Lower leg skin (tissue), 4 donors: Measurements from ENCODE around the gene MSMB. TPM values are rescaled to one million over a fixed set of nuclear protein-coding genes. Genes with fewer than 3 reads are reported as not detected.
"Not testable (repeated sequence)": the region's sequence is repeated elsewhere in the genome, so short reads cannot be mapped to it uniquely, and the experiment has no call there.

Experiments used
- DNase-seq, 2 donors: peaks; one replicate each; pipeline ENCODE4 v3.0.0-alpha.2; 2019; ENCODE audit warnings: low spot score in 2 of 2
- H3K4me3 ChIP-seq: fragments of 200-600 bp; sonication (generic); 2 replicates; pipeline ENCODE4 v1.5.1; 2017; ENCODE audit warnings: mild to moderate bottlenecking, low read depth; ENCODE audit not compliant: poor library complexity, severe bottlenecking
- CTCF ChIP-seq, 3 donors: fragments of 450-650 bp; IDR thresholded peaks; one replicate each; pipeline ENCODE4 v1.5.1; 2016; ENCODE audit warnings: antibody characterized with exemption in 3 of 3, mild to moderate bottlenecking in 3 of 3, moderate library complexity in 2 of 3
- POLR2A ChIP-seq, 2 donors: fragments of 450-650 bp; IDR thresholded peaks; one replicate each; pipeline ENCODE4 v1.6.1; 2016 to 2017; ENCODE audit warnings: antibody characterized with exemption in 2 of 2, mild to moderate bottlenecking in 1 of 2, moderate library complexity in 1 of 2
- WGBS, 2 donors: methylation state at CpG; one replicate each; pipeline ENCODE4 v1.1.5; 2018; 5-methylcytosine and 5-hydroxymethylcytosine counted together
- intact Hi-C: fragments of 100-400 bp; cut with DNase I; formaldehyde crosslinking; loops from one replicate; pipeline ENCODE4 v1.15.0; 2023; ENCODE audit warnings: low total_unique reads
- total RNA-seq, 4 donors: library from RNA; depleted of rRNA; stranded (reverse); fragments of >200 nt; gene quantifications; one replicate each; pipeline ENCODE4 v1.1.0, GENCODE V29; 2016

MSMB gene
- total RNA-seq, 4 donors from 2014 or later = 5.5 to 46.7 (median 10.5) TPM

GRCh38 chr10:46055771-46056170 lies 9.7 kb upstream of the MSMB start:
- TF ChIP-seq POLR2A (IDR thresholded peaks at IDR 0.05) = no peak
- no peak for TF ChIP-seq CTCF (IDR thresholded peaks at IDR 0.05)
- intact Hi-C loops = no loop called here
- 80 to 83% methylated on average over 4 of the region's 4 CpGs for WGBS, 2 donors
- peak in 1 of 2 donors; percentile 63 for DNase-seq
- H3K4me3 ChIP-seq = no peak overlapping the region

DNA sequence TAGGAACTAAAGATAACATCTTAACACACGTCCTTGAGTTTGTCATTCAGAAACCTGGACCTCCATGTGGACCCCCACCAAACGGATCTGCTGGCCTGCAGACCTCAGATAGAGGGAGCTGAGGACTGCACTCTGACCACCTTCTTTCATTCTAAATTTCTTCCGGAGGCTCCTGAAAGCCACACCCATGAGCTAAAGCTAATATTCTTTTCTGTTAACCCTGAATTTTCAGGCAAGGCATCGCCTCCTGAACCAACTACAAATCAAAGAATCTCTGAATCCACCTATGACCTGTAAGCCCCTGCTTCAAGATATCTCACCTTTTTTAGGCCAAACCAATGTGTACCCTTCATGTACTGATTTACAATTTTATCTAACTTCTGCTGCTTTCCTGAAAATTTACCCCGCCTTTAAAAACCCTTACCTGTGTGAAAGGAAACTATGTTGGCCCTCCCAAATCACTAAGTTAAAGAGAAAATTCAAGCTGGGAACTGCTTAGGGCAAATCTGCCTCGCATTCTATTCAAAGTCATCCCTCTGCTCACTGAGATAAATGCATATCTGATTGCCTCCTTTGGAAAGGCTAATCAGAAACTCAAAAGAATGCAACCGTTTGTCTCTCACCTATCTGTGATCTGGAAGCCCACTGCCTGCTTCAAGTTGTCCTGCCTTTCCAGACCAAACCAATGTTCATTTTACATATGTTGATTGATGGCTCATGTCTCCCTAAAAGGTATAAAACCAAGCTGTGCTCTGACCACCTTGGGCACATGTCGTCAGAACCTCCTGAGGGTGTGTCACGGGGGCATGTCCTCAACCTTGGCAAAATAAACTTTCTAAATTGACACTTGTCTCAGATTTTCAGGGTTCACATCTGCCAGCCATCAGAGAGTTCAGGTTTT lies 7.7 kb upstream of the MSMB start:
- intact Hi-C loops = no loop called here
- 49 to 50% methylated on average over 9 of the region's 9 CpGs for WGBS, 2 donors

DNA sequence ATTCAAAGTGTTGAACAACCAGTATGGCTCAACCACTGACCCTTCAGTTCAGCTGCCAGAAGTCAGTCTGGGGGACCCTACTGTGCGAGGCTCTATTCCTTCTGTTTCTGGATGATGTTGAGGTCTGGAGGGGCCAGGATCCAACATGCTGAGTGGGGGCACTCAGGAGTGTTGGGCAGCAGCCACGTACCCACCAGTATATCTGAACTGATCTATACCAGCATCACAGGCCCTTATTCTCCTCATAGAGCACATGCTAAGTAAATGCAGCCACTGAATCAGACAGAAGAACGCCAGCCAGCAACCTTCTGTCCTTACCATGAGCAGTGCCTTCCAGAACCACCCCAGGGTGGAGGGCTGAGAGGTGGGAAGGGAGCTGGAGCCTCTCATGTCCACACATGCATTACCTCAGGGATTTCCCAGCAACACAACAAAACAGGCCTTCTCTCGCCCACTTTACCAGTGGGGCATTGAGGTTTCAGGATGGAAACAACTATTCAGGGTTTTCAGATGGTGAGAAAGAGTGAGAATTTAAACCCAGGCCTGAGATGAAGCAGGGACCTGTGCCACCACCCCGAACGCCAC lies 6.8 kb upstream of the MSMB start:
- WGBS, 2 donors = 55 to 75% methylated on average over 6 of the region's 6 CpGs
- TF ChIP-seq CTCF (IDR thresholded peaks at IDR 0.05) (no peak), POLR2A (IDR thresholded peaks at IDR 0.05) (no peak)
- intact Hi-C loops = no loop called here
- no peak for DNase-seq
- no peak overlapping the region for H3K4me3 ChIP-seq

More for the DNA sequence above, 7.7 kb upstream of the MSMB start:
- DNase-seq = no peak
- TF ChIP-seq CTCF (IDR thresholded peaks at IDR 0.05) = no peak
- no peak for TF ChIP-seq POLR2A (IDR thresholded peaks at IDR 0.05)
- no peak overlapping the region for H3K4me3 ChIP-seq

- TF ChIP-seq POLR2A (IDR thresholded peaks at IDR 0.05) (no peak), CTCF (IDR thresholded peaks at IDR 0.05) (no peak)
- H3K4me3 ChIP-seq = no peak overlapping the region
- DNase-seq = peak in 1 of 2 donors; percentile 23
- intact Hi-C loops = no loop called here
- 61 to 64% methylated on average over 7 of the region's 7 CpGs for WGBS, 2 donors
These were observed 6.2 kb upstream of the MSMB start for GRCh38 chr10:46052057-46052790.

- TF ChIP-seq POLR2A (IDR thresholded peaks at IDR 0.05) = no peak
- TF ChIP-seq CTCF (IDR thresholded peaks at IDR 0.05) = no peak
- intact Hi-C loops = no loop called here
- DNase-seq = no peak
- no peak overlapping the region for H3K4me3 ChIP-seq
- 36 to 57% methylated on average over 11 of the region's 11 CpGs for WGBS, 2 donors
These were observed 5.0 kb upstream of the MSMB start for GRCh38 chr10:46050941-46051623.

GRCh38 chr10:46049497-46049831 lies 3.4 kb upstream of the MSMB start:
- intact Hi-C loops, H3K4me3 ChIP-seq, DNase-seq: not testable (repeated sequence)
- WGBS, 2 donors = 95% methylated on average over 11 of the region's 11 CpGs
